ENCODE data around the gene ZNF564.

DNA sequence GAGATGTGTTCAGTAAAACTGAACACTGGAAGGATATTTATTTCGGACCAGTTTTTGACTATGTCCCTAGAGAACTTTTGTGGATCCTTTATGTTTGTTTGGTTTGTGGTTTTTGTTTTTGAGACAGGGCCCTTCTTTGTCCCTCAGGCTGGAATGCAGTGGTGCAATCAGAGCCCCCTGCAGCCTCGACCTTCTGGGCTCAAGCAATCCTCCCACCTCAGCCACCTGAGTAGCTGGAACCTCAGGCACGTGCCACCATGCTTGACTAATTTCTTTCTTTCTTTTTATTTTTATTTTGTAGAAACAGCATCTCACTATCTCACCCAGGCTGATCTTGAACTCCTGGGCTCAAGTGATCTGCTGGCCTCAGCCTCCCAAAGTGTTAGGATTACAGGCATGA, 65.7 kb downstream of the ZNF564 start:
- TF ChIP-seq, protein P1, sequence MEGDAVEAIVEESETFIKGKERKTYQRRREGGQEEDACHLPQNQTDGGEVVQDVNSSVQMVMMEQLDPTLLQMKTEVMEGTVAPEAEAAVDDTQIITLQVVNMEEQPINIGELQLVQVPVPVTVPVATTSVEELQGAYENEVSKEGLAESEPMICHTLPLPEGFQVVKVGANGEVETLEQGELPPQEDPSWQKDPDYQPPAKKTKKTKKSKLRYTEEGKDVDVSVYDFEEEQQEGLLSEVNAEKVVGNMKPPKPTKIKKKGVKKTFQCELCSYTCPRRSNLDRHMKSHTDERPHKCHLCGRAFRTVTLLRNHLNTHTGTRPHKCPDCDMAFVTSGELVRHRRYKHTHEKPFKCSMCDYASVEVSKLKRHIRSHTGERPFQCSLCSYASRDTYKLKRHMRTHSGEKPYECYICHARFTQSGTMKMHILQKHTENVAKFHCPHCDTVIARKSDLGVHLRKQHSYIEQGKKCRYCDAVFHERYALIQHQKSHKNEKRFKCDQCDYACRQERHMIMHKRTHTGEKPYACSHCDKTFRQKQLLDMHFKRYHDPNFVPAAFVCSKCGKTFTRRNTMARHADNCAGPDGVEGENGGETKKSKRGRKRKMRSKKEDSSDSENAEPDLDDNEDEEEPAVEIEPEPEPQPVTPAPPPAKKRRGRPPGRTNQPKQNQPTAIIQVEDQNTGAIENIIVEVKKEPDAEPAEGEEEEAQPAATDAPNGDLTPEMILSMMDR (IDR thresholded peaks at IDR 0.05): no peak
- TF ChIP-seq POLR2A (IDR thresholded peaks at IDR 0.05): no peak

All from ovary (tissue), 3 donors.